C1 segment of cervical spinal cord (tissue), 14 donors: ENCODE measurements around the gene CDCA7.
"Not testable (repeated sequence)": the region's sequence is repeated elsewhere in the genome, so short reads cannot be mapped to it uniquely, and the experiment has no call there.

Source experiments
- DNase-seq, 14 donors: peaks; one replicate each; lab custom pipeline; 2025; lab: John Stamatoyannopoulos, UW

The CDCA7 gene

DNA sequence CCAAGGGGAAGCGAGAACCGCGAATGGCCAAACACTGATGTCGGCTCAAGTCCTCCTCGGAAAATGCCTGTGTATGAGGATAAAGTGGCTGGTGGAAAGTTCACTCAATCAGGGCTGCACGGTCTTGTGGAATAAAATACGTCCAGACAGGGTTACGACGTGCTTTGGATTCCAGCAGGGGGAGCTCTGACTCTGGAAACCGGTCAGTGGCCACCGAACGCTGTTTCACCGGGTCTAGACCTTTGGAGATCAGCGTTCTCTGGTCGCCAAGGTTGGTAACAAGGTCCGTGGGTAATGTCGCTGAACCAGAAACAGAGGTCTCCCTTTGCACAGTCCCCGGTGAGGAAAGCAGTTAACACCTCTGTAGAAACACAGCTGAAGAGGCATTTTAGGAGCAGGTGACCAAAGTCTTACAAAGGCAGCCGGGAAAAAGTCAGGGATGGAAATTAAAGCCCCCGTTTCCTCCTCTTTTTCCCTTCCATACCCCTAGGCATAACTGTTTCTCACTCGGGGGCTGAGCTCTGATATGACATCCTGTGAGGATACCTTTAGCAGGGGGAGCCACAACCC, 47.8 kb downstream of the CDCA7 start:
- peak in 13 of 14 donors; percentile 1 to 57 (median 31) for DNase-seq

- DNase-seq = no peak
Observed at GRCh38 chr2:173404841-173405750, 50.4 kb downstream of the CDCA7 start.

DNA sequence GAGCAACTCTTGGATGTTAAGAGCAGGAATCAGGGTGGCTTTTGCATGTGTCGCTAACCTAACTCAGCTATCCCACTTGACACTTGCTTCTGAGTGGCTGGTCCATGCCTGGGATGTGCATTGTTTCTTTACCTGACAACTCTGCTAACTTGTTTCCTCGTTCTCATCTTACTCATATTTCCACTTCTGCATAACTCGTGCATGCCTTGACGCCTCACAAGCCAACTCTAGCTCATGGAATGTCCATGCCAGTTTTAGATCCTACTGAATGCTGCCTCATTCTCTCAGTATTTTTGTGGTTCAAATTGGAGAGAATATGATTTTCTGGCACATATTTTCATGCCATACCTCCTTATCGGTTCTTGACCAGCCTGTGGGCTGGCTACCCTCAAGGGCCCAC, 52.5 kb downstream of the CDCA7 start:
- no peak for DNase-seq

DNA sequence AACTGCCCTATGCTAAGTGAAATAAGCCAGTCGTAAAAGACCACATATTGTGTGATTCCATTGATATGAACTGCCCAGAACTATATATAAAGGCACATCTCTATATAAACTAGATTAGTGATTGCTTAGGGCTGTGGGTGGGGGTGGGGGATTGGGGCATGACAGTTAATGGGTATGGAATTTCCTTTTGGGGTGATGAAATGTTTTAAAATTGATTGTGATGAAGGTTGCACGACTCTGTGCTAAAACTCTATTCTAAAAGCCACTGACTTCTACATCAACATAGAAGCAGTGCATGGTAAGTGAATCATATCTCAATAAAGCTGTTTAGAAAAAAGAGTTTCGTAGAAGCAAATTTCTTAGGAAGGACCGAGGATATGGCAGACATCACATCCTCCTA, 53.0 kb downstream of the CDCA7 start:
- no peak for DNase-seq

- no peak for DNase-seq
Observed at GRCh38 chr2:173410579-173410978, 55.9 kb downstream of the CDCA7 start.

DNA sequence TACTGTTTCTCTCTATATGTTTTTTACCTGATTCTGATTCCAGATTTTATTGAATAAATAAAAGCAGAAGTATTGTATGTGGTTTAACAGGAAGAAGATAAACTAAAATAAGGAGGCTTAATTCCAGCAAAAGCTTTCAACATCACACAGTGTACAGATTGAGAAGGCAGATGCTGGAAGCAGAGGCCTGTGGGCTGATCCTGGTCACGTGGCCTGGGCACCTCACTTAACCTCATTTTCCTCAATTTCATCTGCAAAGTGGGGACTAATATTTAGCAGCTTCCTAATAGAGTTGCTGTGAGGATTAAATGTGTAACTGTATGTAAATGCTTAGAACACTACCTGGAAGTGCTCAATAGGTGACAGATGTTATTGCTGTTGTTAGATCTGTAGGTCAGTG, 58.0 kb downstream of the CDCA7 start:
- no peak for DNase-seq

DNA sequence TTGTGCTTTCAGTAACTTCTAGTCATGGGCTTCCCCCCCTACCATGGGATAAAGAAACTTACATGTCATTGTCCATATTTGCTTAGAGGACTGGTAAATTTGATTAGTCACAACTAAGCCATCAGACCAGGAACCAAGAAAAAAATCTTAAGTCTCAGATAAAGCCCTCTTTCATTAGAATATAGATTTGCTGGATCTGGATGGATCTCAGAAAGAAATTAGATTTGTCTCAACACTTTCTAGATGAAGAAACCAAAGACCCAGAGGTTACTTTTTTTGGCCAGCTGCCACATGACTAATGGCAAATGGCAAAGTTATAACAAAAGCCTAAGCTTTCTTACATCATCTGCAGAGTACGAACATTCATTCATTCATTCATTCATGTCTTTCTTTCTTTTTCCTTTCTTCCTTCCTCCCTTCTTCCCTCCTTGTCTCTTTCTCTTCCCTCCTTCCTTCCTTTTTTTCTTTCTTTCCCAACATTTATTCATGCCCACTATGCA, 60.2 kb downstream of the CDCA7 start:
- no peak for DNase-seq

- no peak for DNase-seq
Observed at GRCh38 chr2:173415431-173416381, 61.0 kb downstream of the CDCA7 start.

- not testable (repeated sequence) for DNase-seq
Observed at GRCh38 chr2:173416415-173417152, 61.9 kb downstream of the CDCA7 start.

GRCh38 chr2:173417341-173417740, 62.7 kb downstream of the CDCA7 start:
- DNase-seq = no peak

DNA sequence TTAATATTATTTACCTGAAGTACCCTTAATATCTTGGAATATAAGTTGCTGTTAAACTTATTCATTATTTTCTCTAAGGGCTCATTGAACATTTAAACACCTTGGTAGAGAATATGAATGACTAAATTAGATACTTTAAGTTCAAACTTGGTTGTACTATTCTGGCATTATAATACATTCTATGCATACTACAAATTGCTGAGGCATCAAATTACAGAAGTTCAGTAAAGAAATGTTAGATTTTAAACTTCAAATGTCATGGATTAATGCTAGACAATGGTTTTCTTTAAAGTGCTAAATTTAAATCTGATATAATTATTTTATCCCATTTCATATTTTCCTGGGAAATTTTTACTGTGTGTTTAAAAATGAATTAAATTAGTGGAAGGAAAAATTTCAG, 63.1 kb downstream of the CDCA7 start:
- DNase-seq = no peak
